Measurements from ENCODE around the gene TPCN1. TPM values are rescaled to one million over a fixed set of nuclear protein-coding genes. Genes with fewer than 3 reads are reported as not detected.

Gene TPCN1
- total and polyA plus RNA-seq, 2 experiments from 2014 or later, result 14.4 to 16.2 TPM

- H3K9me3 Mint-ChIP-seq, result no peaks in the 10 kb centered on the region
- Histone ChIP-seq H3K36me3 (ENCODE audit: insufficient read depth) (no peaks in the 10 kb centered on the region), H3K4me1 (ENCODE audit: insufficient read depth) (no peaks in the 10 kb centered on the region), H3K4me3 (no peak overlapping the region), H3K27ac (ENCODE audit: low read depth) (no peak overlapping the region), H4K20me1 (replicated peaks; ENCODE audit: insufficient read depth) (no peaks in the 10 kb centered on the region), H3F3A (replicated peaks; ENCODE audit: low read depth) (no peaks in the 10 kb centered on the region), H2AFZ (no peak overlapping the region), H3K9me2 (ENCODE audit: insufficient read depth) (no peaks in the 10 kb centered on the region), H3K27me3 (ENCODE audit: insufficient read depth) (no peaks in the 10 kb centered on the region), H3K4me2 (no peak overlapping the region), H3K79me2 (replicated peaks; ENCODE audit: insufficient read depth) (no peaks in the 10 kb centered on the region)
- H3K27ac Mint-ChIP-seq, result no peak overlapping the region
- H3K36me3 Mint-ChIP-seq (ENCODE audit: low read depth), result peaks cover 10% of the 10 kb centered on the region
- TF ChIP-seq ETS1 (IDR thresholded peaks at IDR 0.05), result no peak
- TF ChIP-seq ZNF114 (CRISPR knock-in tag; IDR thresholded peaks at IDR 0.05), result no peak
- TF ChIP-seq ZNF331 (CRISPR knock-in tag; IDR thresholded peaks at IDR 0.05; ENCODE audit: low read depth), result no peak
- TF ChIP-seq EZH2phosphoT487 (IDR thresholded peaks at IDR 0.05; ENCODE audit: unreplicated experiment), result no peak
- TF ChIP-seq EZH2 (IDR thresholded peaks at IDR 0.05; ENCODE audit: low read depth, unreplicated experiment), result no peak
- no peak for TF ChIP-seq ZNF462 (CRISPR knock-in tag; IDR thresholded peaks at IDR 0.05)
- TF ChIP-seq, protein P1, sequence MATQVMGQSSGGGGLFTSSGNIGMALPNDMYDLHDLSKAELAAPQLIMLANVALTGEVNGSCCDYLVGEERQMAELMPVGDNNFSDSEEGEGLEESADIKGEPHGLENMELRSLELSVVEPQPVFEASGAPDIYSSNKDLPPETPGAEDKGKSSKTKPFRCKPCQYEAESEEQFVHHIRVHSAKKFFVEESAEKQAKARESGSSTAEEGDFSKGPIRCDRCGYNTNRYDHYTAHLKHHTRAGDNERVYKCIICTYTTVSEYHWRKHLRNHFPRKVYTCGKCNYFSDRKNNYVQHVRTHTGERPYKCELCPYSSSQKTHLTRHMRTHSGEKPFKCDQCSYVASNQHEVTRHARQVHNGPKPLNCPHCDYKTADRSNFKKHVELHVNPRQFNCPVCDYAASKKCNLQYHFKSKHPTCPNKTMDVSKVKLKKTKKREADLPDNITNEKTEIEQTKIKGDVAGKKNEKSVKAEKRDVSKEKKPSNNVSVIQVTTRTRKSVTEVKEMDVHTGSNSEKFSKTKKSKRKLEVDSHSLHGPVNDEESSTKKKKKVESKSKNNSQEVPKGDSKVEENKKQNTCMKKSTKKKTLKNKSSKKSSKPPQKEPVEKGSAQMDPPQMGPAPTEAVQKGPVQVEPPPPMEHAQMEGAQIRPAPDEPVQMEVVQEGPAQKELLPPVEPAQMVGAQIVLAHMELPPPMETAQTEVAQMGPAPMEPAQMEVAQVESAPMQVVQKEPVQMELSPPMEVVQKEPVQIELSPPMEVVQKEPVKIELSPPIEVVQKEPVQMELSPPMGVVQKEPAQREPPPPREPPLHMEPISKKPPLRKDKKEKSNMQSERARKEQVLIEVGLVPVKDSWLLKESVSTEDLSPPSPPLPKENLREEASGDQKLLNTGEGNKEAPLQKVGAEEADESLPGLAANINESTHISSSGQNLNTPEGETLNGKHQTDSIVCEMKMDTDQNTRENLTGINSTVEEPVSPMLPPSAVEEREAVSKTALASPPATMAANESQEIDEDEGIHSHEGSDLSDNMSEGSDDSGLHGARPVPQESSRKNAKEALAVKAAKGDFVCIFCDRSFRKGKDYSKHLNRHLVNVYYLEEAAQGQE (IDR thresholded peaks at IDR 0.05; ENCODE audit: unreplicated experiment), result no peak
- TF ChIP-seq, protein P2, sequence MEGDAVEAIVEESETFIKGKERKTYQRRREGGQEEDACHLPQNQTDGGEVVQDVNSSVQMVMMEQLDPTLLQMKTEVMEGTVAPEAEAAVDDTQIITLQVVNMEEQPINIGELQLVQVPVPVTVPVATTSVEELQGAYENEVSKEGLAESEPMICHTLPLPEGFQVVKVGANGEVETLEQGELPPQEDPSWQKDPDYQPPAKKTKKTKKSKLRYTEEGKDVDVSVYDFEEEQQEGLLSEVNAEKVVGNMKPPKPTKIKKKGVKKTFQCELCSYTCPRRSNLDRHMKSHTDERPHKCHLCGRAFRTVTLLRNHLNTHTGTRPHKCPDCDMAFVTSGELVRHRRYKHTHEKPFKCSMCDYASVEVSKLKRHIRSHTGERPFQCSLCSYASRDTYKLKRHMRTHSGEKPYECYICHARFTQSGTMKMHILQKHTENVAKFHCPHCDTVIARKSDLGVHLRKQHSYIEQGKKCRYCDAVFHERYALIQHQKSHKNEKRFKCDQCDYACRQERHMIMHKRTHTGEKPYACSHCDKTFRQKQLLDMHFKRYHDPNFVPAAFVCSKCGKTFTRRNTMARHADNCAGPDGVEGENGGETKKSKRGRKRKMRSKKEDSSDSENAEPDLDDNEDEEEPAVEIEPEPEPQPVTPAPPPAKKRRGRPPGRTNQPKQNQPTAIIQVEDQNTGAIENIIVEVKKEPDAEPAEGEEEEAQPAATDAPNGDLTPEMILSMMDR (conservative IDR thresholded peaks at IDR 0.05; ENCODE audit: low read depth in 2 of 2), result no peak
- no peak for TF ChIP-seq NANOG (IDR thresholded peaks at IDR 0.05; ENCODE audit: borderline replicate concordance)
- no peak for TF ChIP-seq CREB1 (CRISPR knock-in tag; IDR thresholded peaks at IDR 0.05; ENCODE audit: low read depth)
- TF ChIP-seq JUNB (IDR thresholded peaks at IDR 0.05; ENCODE audit: unreplicated experiment), result no peak
- TF ChIP-seq POLR2AphosphoS5 (IDR thresholded peaks at IDR 0.05; ENCODE audit: low read depth), result no peak
- TF ChIP-seq STAT1 (IDR thresholded peaks at IDR 0.05; ENCODE audit: unreplicated experiment), result no peak
- peaks cover 2% of the 10 kb centered on the region for H3K27me3 Mint-ChIP-seq (ENCODE audit: insufficient read depth, low read depth, poor library complexity)
- 0 out of 3 replicates have a peak, but pooled peaks cover 2% of the 10 kb centered on the region for H3K4me1 Mint-ChIP-seq
- DNase-seq (ENCODE audit: low spot score) (no peak), ATAC-seq (no peak)
- no peak overlapping the region for H3K4me3 Mint-ChIP-seq
These were observed 70.3 kb downstream of the TPCN1 start for GRCh38 chr12:113291586-113291985.
